HEK293 (cell line): Measurements from ENCODE around the gene OBSCN.

Source experiments
- CTCF ChIA-PET: fragments of 350-600 bp; formaldehyde crosslinking; extraction: SDS; loops from one replicate; lab custom pipeline; 2021; ENCODE audit warnings: antibody characterized with exemption; lab: Yijun Ruan, JAX
- POLR2A ChIA-PET: fragments of 300-600 bp; formaldehyde crosslinking; extraction: SDS; loops from one replicate; lab custom pipeline; 2020; ENCODE audit warnings: antibody characterized with exemption, inconsistent platforms; lab: Yijun Ruan, JAX
- H3K27ac ChIP-seq: fragments of 200-500 bp; sonication (Bioruptor generic); 2 replicates; pipeline ENCODE4 v1.5.1; 2014; ENCODE audit warnings: low read depth, low read length, control low read depth, inconsistent platforms; ENCODE audit errors: extremely low read depth
- H3K36me3 ChIP-seq, 2 experiments: fragments of 200-500 bp in 1 of 2; sonication (Bioruptor generic) in 1 of 2; 1 replicate in 1 of 2; 2 replicates in 1 of 2; pipeline ENCODE4 v1.5.1; 2014 to 2017; ENCODE audit warnings: inconsistent platforms in 2 of 2, low read length in 2 of 2; ENCODE audit not compliant: control insufficient read depth in 2 of 2, insufficient read depth in 1 of 2
- H3K4me1 ChIP-seq: fragments of 200-500 bp; sonication (Bioruptor generic); 2 replicates; pipeline ENCODE4 v1.5.1; 2014; ENCODE audit warnings: mild to moderate bottlenecking, low read length, inconsistent platforms; ENCODE audit not compliant: control insufficient read depth, insufficient read depth
- H3K4me3 ChIP-seq: 2 replicates; pipeline ENCODE4 v1.5.1; 2011; ENCODE audit warnings: low read depth, mild to moderate bottlenecking, control low read depth, low read length, moderate library complexity
- H3K9me3 ChIP-seq: fragments of 200-500 bp; sonication (Bioruptor generic); 2 replicates; pipeline ENCODE4 v1.5.1; 2014; ENCODE audit warnings: low read depth, low read length, inconsistent platforms; ENCODE audit not compliant: control insufficient read depth, insufficient read depth
- RBAK ChIP-seq: fragments of 450-650 bp; formaldehyde crosslinking; IDR thresholded peaks from 2 replicates; pipeline ENCODE4 v1.5.1; 2016; ENCODE audit warnings: missing biosample characterization, missing genetic modification characterization
- ZBTB17 ChIP-seq: fragments of 450-650 bp; formaldehyde crosslinking; IDR thresholded peaks from 2 replicates; pipeline ENCODE4 v1.5.1; 2016; ENCODE audit warnings: missing biosample characterization, missing genetic modification characterization
- ZNF157 ChIP-seq: fragments of 450-650 bp; formaldehyde crosslinking; IDR thresholded peaks from 2 replicates; pipeline ENCODE4 v1.5.1; 2016; ENCODE audit warnings: missing biosample characterization, missing genetic modification characterization
- ZNF16 ChIP-seq: fragments of 450-650 bp; formaldehyde crosslinking; IDR thresholded peaks from 2 replicates; pipeline ENCODE4 v1.5.1; 2016; ENCODE audit warnings: low read depth, missing biosample characterization, missing genetic modification characterization
- ZNF274 ChIP-seq, 2 experiments: fragments of 200-500 bp in 1 of 2; fragments of 450-650 bp in 1 of 2; sonication (Bioruptor generic) in 1 of 2; formaldehyde crosslinking in 1 of 2; IDR thresholded peaks; 2 replicates each; pipeline versions ENCODE4 v1.5.1 to v1.6.1; 2014 to 2016; ENCODE audit warnings: borderline replicate concordance in 1 of 2, inconsistent platforms in 1 of 2, low read length in 1 of 2, missing biosample characterization in 1 of 2, missing genetic modification characterization in 1 of 2
- ZNF391 ChIP-seq: fragments of 450-650 bp; formaldehyde crosslinking; IDR thresholded peaks from 2 replicates; pipeline ENCODE4 v1.5.1; 2016; ENCODE audit warnings: low read depth, missing biosample characterization, missing genetic modification characterization, borderline replicate concordance
- ZNF426 ChIP-seq: fragments of 450-650 bp; formaldehyde crosslinking; IDR thresholded peaks from 2 replicates; pipeline ENCODE4 v1.5.1; 2017; ENCODE audit warnings: missing biosample characterization, missing genetic modification characterization, mild to moderate bottlenecking, inconsistent platforms, moderate library complexity
- ZNF473 ChIP-seq: fragments of 450-650 bp; formaldehyde crosslinking; IDR thresholded peaks from 2 replicates; pipeline ENCODE4 v1.5.1; 2017; ENCODE audit warnings: missing biosample characterization, missing genetic modification characterization
- ZNF521 ChIP-seq: fragments of 450-650 bp; formaldehyde crosslinking; IDR thresholded peaks from 2 replicates; pipeline ENCODE4 v1.5.1; 2017; ENCODE audit warnings: missing biosample characterization, mild to moderate bottlenecking, missing genetic modification characterization
- ZNF677 ChIP-seq: fragments of 450-650 bp; IDR thresholded peaks from 2 replicates; pipeline ENCODE4 v1.5.0; 2018; ENCODE audit warnings: missing biosample characterization, mild to moderate bottlenecking, missing genetic modification characterization, moderate library complexity
- ZNF701 ChIP-seq: fragments of 450-650 bp; formaldehyde crosslinking; IDR thresholded peaks from 2 replicates; pipeline ENCODE4 v1.5.1; 2016; ENCODE audit warnings: missing biosample characterization, missing genetic modification characterization
- ZNF785 ChIP-seq: fragments of 450-650 bp; formaldehyde crosslinking; IDR thresholded peaks from 2 replicates; pipeline ENCODE4 v1.5.1; 2016; ENCODE audit warnings: missing biosample characterization, missing genetic modification characterization
- TF ChIP-seq, protein P1 (sequence below): fragments of 450-650 bp; formaldehyde crosslinking; IDR thresholded peaks from 2 replicates; pipeline ENCODE4 v1.5.0; 2017; ENCODE audit warnings: missing biosample characterization, missing genetic modification characterization, borderline replicate concordance
- TF ChIP-seq, protein P2 (sequence below): fragments of 450-650 bp; formaldehyde crosslinking; IDR thresholded peaks from 2 replicates; pipeline ENCODE4 v1.5.1; 2016; ENCODE audit warnings: missing biosample characterization, missing genetic modification characterization
- TF ChIP-seq, protein P3 (sequence below): fragments of 450-650 bp; formaldehyde crosslinking; conservative IDR thresholded peaks from 2 replicates; pipeline ENCODE4 v1.5.1; 2016; ENCODE audit warnings: low read depth, missing biosample characterization, missing genetic modification characterization
- TF ChIP-seq, protein P4 (sequence below): fragments of 450-650 bp; formaldehyde crosslinking; IDR thresholded peaks from 2 replicates; pipeline ENCODE4 v1.5.1; 2016; ENCODE audit warnings: missing biosample characterization, missing genetic modification characterization

Gene OBSCN

DNA sequence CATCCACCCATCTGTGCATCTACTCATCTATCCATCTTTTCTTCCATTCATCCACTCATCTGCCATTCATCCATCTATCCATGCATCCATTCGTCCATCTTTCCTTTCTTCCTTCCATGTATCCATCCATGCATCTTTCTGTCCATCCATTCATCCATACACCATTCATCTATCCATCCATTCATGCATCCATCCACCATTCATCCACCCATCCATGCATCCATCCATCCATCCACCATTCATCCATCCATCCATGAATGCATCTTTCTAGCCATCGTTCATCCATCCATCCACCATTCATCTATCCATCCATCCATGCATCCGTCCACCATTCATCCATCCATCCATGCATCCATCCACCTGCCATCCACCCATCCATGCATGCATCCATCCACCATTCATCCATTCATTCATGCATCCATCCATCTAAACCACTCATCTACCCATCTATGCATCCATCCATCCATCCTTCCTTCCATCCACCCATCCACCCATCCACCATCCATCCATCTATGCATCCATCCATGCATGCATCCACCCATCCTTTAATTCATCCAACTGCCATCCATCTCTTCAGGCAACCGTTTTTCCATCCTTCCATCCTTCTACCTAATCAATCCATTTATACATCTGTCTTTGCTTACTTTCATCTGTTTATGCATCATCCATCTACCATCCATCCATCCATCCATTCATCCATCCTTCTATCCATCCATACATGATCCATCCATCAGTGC lies 111.7 kb downstream of the OBSCN start (continued):
- TF ChIP-seq ZNF677 (tag by site-specific recombination) = no peak
- no peak for TF ChIP-seq ZNF16
- TF ChIP-seq, protein P1, sequence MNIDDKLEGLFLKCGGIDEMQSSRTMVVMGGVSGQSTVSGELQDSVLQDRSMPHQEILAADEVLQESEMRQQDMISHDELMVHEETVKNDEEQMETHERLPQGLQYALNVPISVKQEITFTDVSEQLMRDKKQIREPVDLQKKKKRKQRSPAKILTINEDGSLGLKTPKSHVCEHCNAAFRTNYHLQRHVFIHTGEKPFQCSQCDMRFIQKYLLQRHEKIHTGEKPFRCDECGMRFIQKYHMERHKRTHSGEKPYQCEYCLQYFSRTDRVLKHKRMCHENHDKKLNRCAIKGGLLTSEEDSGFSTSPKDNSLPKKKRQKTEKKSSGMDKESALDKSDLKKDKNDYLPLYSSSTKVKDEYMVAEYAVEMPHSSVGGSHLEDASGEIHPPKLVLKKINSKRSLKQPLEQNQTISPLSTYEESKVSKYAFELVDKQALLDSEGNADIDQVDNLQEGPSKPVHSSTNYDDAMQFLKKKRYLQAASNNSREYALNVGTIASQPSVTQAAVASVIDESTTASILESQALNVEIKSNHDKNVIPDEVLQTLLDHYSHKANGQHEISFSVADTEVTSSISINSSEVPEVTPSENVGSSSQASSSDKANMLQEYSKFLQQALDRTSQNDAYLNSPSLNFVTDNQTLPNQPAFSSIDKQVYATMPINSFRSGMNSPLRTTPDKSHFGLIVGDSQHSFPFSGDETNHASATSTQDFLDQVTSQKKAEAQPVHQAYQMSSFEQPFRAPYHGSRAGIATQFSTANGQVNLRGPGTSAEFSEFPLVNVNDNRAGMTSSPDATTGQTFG = 0 out of 2 replicates have a peak, but pooled peaks have one; percentile 27

DNA sequence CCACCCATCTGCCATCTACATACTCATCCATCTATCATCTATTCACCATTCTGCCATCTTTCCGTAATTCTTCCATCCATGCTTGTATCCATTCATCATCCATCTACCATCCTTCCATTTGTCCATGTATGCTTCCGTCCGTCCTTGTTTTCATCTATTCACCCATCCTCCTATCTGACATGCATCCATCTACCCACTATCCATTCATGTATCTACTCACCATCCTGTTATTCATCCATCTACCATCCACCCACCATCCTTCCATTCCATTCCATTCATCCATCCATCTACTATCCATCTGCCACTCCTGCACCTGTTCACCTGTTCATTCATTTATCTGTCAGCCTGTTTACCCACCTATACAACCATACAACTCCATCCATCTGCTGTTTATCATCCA lies 112.5 kb downstream of the OBSCN start:
- CTCF ChIA-PET = no interaction called here
- no peak overlapping the region for H3K27ac ChIP-seq
- H3K4me1 ChIP-seq = no peaks in the 10 kb centered on the region
- peaks cover 19 to 40% of the 10 kb centered on the region in 2 experiments for H3K36me3 ChIP-seq
- H3K4me3 ChIP-seq = no peak overlapping the region
- H3K9me3 ChIP-seq = no peaks in the 10 kb centered on the region
- TF ChIP-seq ZNF521 (no peak), ZNF157 (no peak), ZNF473 (peak; percentile 67; the same call in 1 of the 2 replicates), ZNF785 (tag by site-specific recombination) (0 out of 2 replicates have a peak, but pooled peaks have one; percentile 16), RBAK (tag by site-specific recombination) (no peak), ZNF426 (tag by site-specific recombination) (no peak), ZNF274 (IDR thresholded peaks at IDR 0.05; ENCODE audit: low read length) (no peak), ZNF274 (tag by site-specific recombination; IDR thresholded peaks at IDR 0.05; ENCODE audit: borderline replicate concordance) (0 out of 2 replicates have a peak, but pooled peaks have one; percentile 16), ZNF701 (tag by site-specific recombination) (no peak), ZNF391 (tag by site-specific recombination) (no peak), ZBTB17 (tag by site-specific recombination) (peak; percentile 99)
- TF ChIP-seq, protein P2, sequence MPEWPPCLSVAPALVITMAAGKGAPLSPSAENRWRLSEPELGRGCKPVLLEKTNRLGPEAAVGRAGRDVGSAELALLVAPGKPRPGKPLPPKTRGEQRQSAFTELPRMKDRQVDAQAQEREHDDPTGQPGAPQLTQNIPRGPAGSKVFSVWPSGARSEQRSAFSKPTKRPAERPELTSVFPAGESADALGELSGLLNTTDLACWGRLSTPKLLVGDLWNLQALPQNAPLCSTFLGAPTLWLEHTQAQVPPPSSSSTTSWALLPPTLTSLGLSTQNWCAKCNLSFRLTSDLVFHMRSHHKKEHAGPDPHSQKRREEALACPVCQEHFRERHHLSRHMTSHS (tag by site-specific recombination) = no peak
- TF ChIP-seq, protein P3, sequence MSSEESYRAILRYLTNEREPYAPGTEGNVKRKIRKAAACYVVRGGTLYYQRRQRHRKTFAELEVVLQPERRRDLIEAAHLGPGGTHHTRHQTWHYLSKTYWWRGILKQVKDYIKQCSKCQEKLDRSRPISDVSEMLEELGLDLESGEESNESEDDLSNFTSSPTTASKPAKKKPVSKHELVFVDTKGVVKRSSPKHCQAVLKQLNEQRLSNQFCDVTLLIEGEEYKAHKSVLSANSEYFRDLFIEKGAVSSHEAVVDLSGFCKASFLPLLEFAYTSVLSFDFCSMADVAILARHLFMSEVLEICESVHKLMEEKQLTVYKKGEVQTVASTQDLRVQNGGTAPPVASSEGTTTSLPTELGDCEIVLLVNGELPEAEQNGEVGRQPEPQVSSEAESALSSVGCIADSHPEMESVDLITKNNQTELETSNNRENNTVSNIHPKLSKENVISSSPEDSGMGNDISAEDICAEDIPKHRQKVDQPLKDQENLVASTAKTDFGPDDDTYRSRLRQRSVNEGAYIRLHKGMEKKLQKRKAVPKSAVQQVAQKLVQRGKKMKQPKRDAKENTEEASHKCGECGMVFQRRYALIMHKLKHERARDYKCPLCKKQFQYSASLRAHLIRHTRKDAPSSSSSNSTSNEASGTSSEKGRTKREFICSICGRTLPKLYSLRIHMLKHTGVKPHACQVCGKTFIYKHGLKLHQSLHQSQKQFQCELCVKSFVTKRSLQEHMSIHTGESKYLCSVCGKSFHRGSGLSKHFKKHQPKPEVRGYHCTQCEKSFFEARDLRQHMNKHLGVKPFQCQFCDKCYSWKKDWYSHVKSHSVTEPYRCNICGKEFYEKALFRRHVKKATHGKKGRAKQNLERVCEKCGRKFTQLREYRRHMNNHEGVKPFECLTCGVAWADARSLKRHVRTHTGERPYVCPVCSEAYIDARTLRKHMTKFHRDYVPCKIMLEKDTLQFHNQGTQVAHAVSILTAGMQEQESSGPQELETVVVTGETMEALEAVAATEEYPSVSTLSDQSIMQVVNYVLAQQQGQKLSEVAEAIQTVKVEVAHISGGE = no peak
- TF ChIP-seq, protein P4, sequence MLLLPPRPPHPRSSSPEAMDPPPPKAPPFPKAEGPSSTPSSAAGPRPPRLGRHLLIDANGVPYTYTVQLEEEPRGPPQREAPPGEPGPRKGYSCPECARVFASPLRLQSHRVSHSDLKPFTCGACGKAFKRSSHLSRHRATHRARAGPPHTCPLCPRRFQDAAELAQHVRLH (tag by site-specific recombination) = no peak
- POLR2A ChIA-PET = no interaction called here
